ENCODE measurements around the gene ST8SIA6.
A peak's percentile ranks its signal among the peaks of the same experiment; 100 is the strongest.
"Not testable (repeated sequence)": the region's sequence is repeated elsewhere in the genome, so short reads cannot be mapped to it uniquely, and the experiment has no call there.

ST8SIA6 gene

GRCh38 chr10:17457083-17457482, 2.7 kb upstream of the ST8SIA6 start:
- no peak for DNase-seq (ENCODE audit: low read depth in 3 of 3)

GRCh38 chr10:17456032-17456548, 1.7 kb upstream of the ST8SIA6 start:
- no peak for DNase-seq (ENCODE audit: low read depth in 3 of 3)

GRCh38 chr10:17455015-17455520, 673 bp upstream of the ST8SIA6 start:
- DNase-seq (ENCODE audit: low read depth in 3 of 3), result no peak

- peak in 1 of 3 experiments; percentile 37 for DNase-seq (ENCODE audit: low read depth in 3 of 3)
Observed at GRCh38 chr10:17453373-17454091, 863 bp downstream of the ST8SIA6 start.

GRCh38 chr10:17453035-17453372, 1.4 kb downstream of the ST8SIA6 start:
- no peak for DNase-seq (ENCODE audit: low read depth in 3 of 3)

- DNase-seq (ENCODE audit: low read depth in 3 of 3), result no peak
Observed at GRCh38 chr10:17452060-17452841, 2.1 kb downstream of the ST8SIA6 start.

- no peak for DNase-seq (ENCODE audit: low read depth in 3 of 3)
Observed at GRCh38 chr10:17450024-17450423, 4.4 kb downstream of the ST8SIA6 start.

GRCh38 chr10:17445400-17445998, 8.9 kb downstream of the ST8SIA6 start:
- no peak for DNase-seq (ENCODE audit: low read depth in 3 of 3)

GRCh38 chr10:17444388-17444714, 10.0 kb downstream of the ST8SIA6 start:
- DNase-seq (ENCODE audit: low read depth in 3 of 3), result no peak

GRCh38 chr10:17443707-17444387, 10.5 kb downstream of the ST8SIA6 start:
- no peak for DNase-seq (ENCODE audit: low read depth in 3 of 3)

GRCh38 chr10:17438583-17438982, 15.8 kb downstream of the ST8SIA6 start:
- no peak for DNase-seq (ENCODE audit: low read depth in 3 of 3)

GRCh38 chr10:17436578-17436977, 17.8 kb downstream of the ST8SIA6 start:
- not testable (repeated sequence) for DNase-seq (ENCODE audit: low read depth in 3 of 3)

GRCh38 chr10:17435953-17436352, 18.4 kb downstream of the ST8SIA6 start:
- no peak for DNase-seq (ENCODE audit: low read depth in 3 of 3)

GRCh38 chr10:17435187-17435586, 19.2 kb downstream of the ST8SIA6 start:
- DNase-seq (ENCODE audit: low read depth in 3 of 3), result no peak

GRCh38 chr10:17432723-17433122, 21.7 kb downstream of the ST8SIA6 start:
- no peak for DNase-seq (ENCODE audit: low read depth in 3 of 3)

- no peak for DNase-seq (ENCODE audit: low read depth in 3 of 3)
Observed at GRCh38 chr10:17431871-17432311, 22.5 kb downstream of the ST8SIA6 start.

- peak; percentile 33 to 51 (median 40) for DNase-seq (ENCODE audit: low read depth in 3 of 3)
Observed at GRCh38 chr10:17430647-17431355, 23.6 kb downstream of the ST8SIA6 start.

GRCh38 chr10:17429490-17429889, 24.9 kb downstream of the ST8SIA6 start:
- DNase-seq (ENCODE audit: low read depth in 3 of 3), result no peak

GRCh38 chr10:17428351-17429097, 25.9 kb downstream of the ST8SIA6 start:
- peak in 2 of 3 experiments; percentile 29 to 49 for DNase-seq (ENCODE audit: low read depth in 3 of 3)

GRCh38 chr10:17427666-17428350, 26.6 kb downstream of the ST8SIA6 start:
- DNase-seq (ENCODE audit: low read depth in 3 of 3), result no peak
